HepG2 (cell line): ENCODE measurements around the gene JAG1. TPM values are rescaled to one million over a fixed set of nuclear protein-coding genes. Genes with fewer than 3 reads are reported as not detected.

Experiments used
- ATAC-seq: fragments of 200-7000 bp; cut with Tn5 transposase; 3 replicates; pipeline ENCODE4 v1.9.1; 2020; ENCODE audit warnings: mild to moderate bottlenecking, moderate library complexity
- BruUV-seq: library from RNA; stranded (reverse); fragments of 400-500 nt; replicated peaks from 2 replicates; lab custom pipeline; 2021; lab: Mats Ljungman, UMichigan
- CTCF ChIA-PET: fragments of 300-600 bp; formaldehyde crosslinking; extraction: SDS; loops from one replicate; lab custom pipeline; 2021; ENCODE audit warnings: low total read pairs, inconsistent platforms, low intra/inter-chr PET ratio; lab: Yijun Ruan, JAX
- POLR2A ChIA-PET: fragments of 350-600 bp; sonication (Branson Sonifier 250); formaldehyde crosslinking; loops from one replicate; lab custom pipeline; 2020; ENCODE audit warnings: antibody characterized with exemption, inconsistent platforms; lab: Yijun Ruan, JAX
- DNase-seq: peaks from one replicate; pipeline ENCODE4 v3.0.0-alpha.2; 2015; ENCODE audit warnings: low spot score
- FAIRE-seq: peaks from 3 replicates; lab custom pipeline; 2011; peaks lifted over from hg19 to GRCh38; lab: Jason Lieb, UNC
- H2AFZ ChIP-seq: one replicate; pipeline ENCODE4 v1.6.1; 2011; ENCODE audit warnings: low read length, inconsistent platforms
- H3K27ac ChIP-seq: fragments of 300-600 bp; 3 replicates; pipeline ENCODE4 v1.8.0; 2011; ENCODE audit warnings: mixed run types, mild to moderate bottlenecking, mixed read lengths, low read length, inconsistent platforms; ENCODE audit not compliant: insufficient read depth; ENCODE audit errors: extremely low read length
- H3K27me3 ChIP-seq, 2 experiments: fragments of 200-600 bp in 1 of 2; 2 replicates in 1 of 2; 3 replicates in 1 of 2; pipeline versions ENCODE4 v1.6.0 to v1.8.0; 2011; ENCODE audit warnings: low read length in 2 of 2, mild to moderate bottlenecking in 2 of 2, moderate library complexity in 2 of 2, inconsistent platforms in 1 of 2; ENCODE audit not compliant: insufficient read depth in 2 of 2, control insufficient read depth in 1 of 2
- H3K36me3 ChIP-seq, 2 experiments: fragments of 200-600 bp in 1 of 2; replicated peaks in 1 of 2; 2 replicates in 1 of 2; 3 replicates in 1 of 2; pipeline versions ENCODE4 v1.5.1 to v1.8.0; 2011; ENCODE audit warnings: low read length in 2 of 2, inconsistent platforms in 1 of 2; ENCODE audit not compliant: insufficient read depth in 2 of 2, control insufficient read depth in 1 of 2
- H3K4me1 ChIP-seq: 2 replicates; pipeline ENCODE4 v1.5.1; 2012; ENCODE audit warnings: low read length, inconsistent platforms; ENCODE audit not compliant: insufficient read depth
- H3K4me2 ChIP-seq: 2 replicates; pipeline ENCODE4 v1.6.0; 2011; ENCODE audit warnings: low read depth, low read length, inconsistent platforms
- H3K4me3 ChIP-seq, 3 experiments: fragments of 200-600 bp in 1 of 3; sonication (generic), shearing (Covaris generic) in 1 of 3; replicated peaks in 1 of 3; 2 replicates each; pipeline ENCODE4 v1.5.1; 2011 to 2016; ENCODE audit warnings: low read length in 3 of 3, inconsistent platforms in 2 of 3, low read depth in 2 of 3, mild to moderate bottlenecking in 2 of 3, control low read depth in 1 of 3, mixed read lengths in 1 of 3; ENCODE audit not compliant: insufficient read depth in 1 of 3
- H3K79me2 ChIP-seq: one replicate; pipeline ENCODE4 v1.6.1; 2011; ENCODE audit warnings: low read length, inconsistent platforms; ENCODE audit not compliant: insufficient read depth
- H3K9ac ChIP-seq: 2 replicates; pipeline ENCODE4 v1.6.0; 2011; ENCODE audit warnings: mild to moderate bottlenecking, low read depth, low read length, inconsistent platforms; ENCODE audit not compliant: insufficient read depth
- H3K9me3 ChIP-seq: 2 replicates; pipeline ENCODE4 v1.5.1; 2012; ENCODE audit warnings: mild to moderate bottlenecking, low read length
- H4K20me1 ChIP-seq: 2 replicates; pipeline ENCODE4 v1.6.0; 2011; ENCODE audit warnings: inconsistent platforms, mild to moderate bottlenecking, low read length, moderate library complexity; ENCODE audit not compliant: insufficient read depth
- ATF5 ChIP-seq: sonication (generic); formaldehyde crosslinking; IDR thresholded peaks from 2 replicates; pipeline ENCODE4 v1.4.0; 2020; ENCODE audit warnings: mild to moderate bottlenecking, low read depth, missing genetic modification reagents
- CEBPB ChIP-seq: IDR thresholded peaks from 2 replicates; pipeline ENCODE4 v1.6.1; 2011; ENCODE audit warnings: low read depth, low read length, improper control_type of control experiment, borderline replicate concordance
- GFI1 ChIP-seq: sonication (generic); formaldehyde crosslinking; IDR thresholded peaks from 2 replicates; pipeline ENCODE4 v1.5.0; 2020; ENCODE audit warnings: missing genetic modification reagents, mild to moderate bottlenecking, borderline replicate concordance
- KLF12 ChIP-seq: sonication (generic); formaldehyde crosslinking; IDR thresholded peaks from 2 replicates; pipeline ENCODE4 v1.4.0; 2020; ENCODE audit warnings: missing genetic modification reagents, borderline replicate concordance
- NFKBIZ ChIP-seq: IDR thresholded peaks from 2 replicates; pipeline ENCODE4 v1.6.1; 2018; ENCODE audit warnings: missing genetic modification reagents, missing compliant biosample characterization
- NR3C1 ChIP-seq: sonication (generic); formaldehyde crosslinking; IDR thresholded peaks from 2 replicates; pipeline ENCODE4 v1.4.0; 2020; ENCODE audit warnings: missing genetic modification reagents
- SMARCC2 ChIP-seq: fragments of 450-650 bp; IDR thresholded peaks from 2 replicates; pipeline ENCODE4 v1.6.1; 2017; ENCODE audit warnings: antibody characterized with exemption, mild to moderate bottlenecking
- ZFP36L2 ChIP-seq: sonication (generic); formaldehyde crosslinking; IDR thresholded peaks from 2 replicates; pipeline ENCODE4 v1.4.0; 2020; ENCODE audit warnings: missing genetic modification reagents
- ZKSCAN5 ChIP-seq: sonication (generic); formaldehyde crosslinking; IDR thresholded peaks from 2 replicates; pipeline ENCODE4 v1.5.1; 2020; ENCODE audit warnings: mild to moderate bottlenecking, missing genetic modification reagents
- ZNF136 ChIP-seq: sonication (generic); formaldehyde crosslinking; IDR thresholded peaks from 2 replicates; pipeline ENCODE4 v1.8.1; 2022; ENCODE audit warnings: low read depth, mild to moderate bottlenecking, moderate library complexity, missing genetic modification reagents
- ZNF296 ChIP-seq: sonication (generic); formaldehyde crosslinking; conservative IDR thresholded peaks from 2 replicates; pipeline ENCODE4 v1.5.0; 2020; ENCODE audit warnings: mild to moderate bottlenecking, missing genetic modification reagents
- ZNF800 ChIP-seq: sonication (generic); formaldehyde crosslinking; IDR thresholded peaks from 2 replicates; pipeline ENCODE4 v1.4.0; 2020; ENCODE audit warnings: missing genetic modification reagents
- ZSCAN5A ChIP-seq: sonication (generic); formaldehyde crosslinking; IDR thresholded peaks from 2 replicates; pipeline ENCODE4 v1.8.0; 2022; ENCODE audit warnings: mild to moderate bottlenecking, missing genetic modification reagents, borderline replicate concordance
- WGBS: methylation state at CpG from one replicate; pipeline ENCODE4 v1.1.6; 2017; ENCODE audit warnings: low lambda C conversion rate; 5-methylcytosine and 5-hydroxymethylcytosine counted together
- in situ Hi-C: cut with HindIII; loops from 2 replicates; pipeline ENCODE4 v1.10.0; 2017; ENCODE audit warnings: low pct_unique_long_range_greater_than_20kb; ENCODE audit not compliant: extremely low pct_ligation_motif_present
- intact Hi-C: fragments of 100-400 bp; cut with micrococcal nuclease; formaldehyde crosslinking; loops from one replicate; pipeline ENCODE4 v1.10.0; 2022; ENCODE audit not compliant: unreplicated experiment
- polyA plus RNA-seq, 8 experiments: library from polyadenylated mRNA; depleted of rRNA in 3 of 8; stranded (reverse) in 7 of 8; unstranded in 1 of 8; fragments of >200 nt; fragmentation: Illumina TruSeq in 4 of 8; extraction: Trizol in 4 of 8; gene quantifications; 2 replicates each; pipeline versions ENCODE4 v1.2.1 to v1.2.3, GENCODE V29; 2011 to 2016; ENCODE audit warnings: low read depth in 4 of 8, missing spikeins in 1 of 8, mixed read lengths in 1 of 8; ENCODE audit not compliant: insufficient read depth in 1 of 8
- total RNA-seq, 5 experiments: library from RNA; depleted of rRNA; stranded (reverse); fragments of >200 nt; fragmentation: Illumina TruSeq; extraction: Trizol; gene quantifications; 2 replicates each; pipeline ENCODE4 v1.2.3, GENCODE V29; 2016; ENCODE audit warnings: low read depth in 1 of 5

JAG1 gene
- total and polyA plus RNA-seq, 2 of the 13 experiments (the other 11 are each of a cell fraction or from before 2014, with no cell fraction given): 47.1 to 56.3 TPM

- ATAC-seq: no peak
- WGBS: 93% methylated on average over 5 of the region's 5 CpGs
- CTCF ChIA-PET: no interaction called here
Measured at GRCh38 chr20:10610251-10610650, 63.5 kb downstream of the JAG1 start.

More at GRCh38 chr20:10610251-10610650, 63.5 kb downstream of the JAG1 start:
- TF ChIP-seq ZNF136 (CRISPR knock-in tag): no peak
- TF ChIP-seq NFKBIZ (CRISPR knock-in tag): no peak
- no peak for TF ChIP-seq NR3C1 (CRISPR knock-in tag)
- no peak for TF ChIP-seq ZNF800
- no peak for TF ChIP-seq ZNF296 (CRISPR knock-in tag)
- no peak for TF ChIP-seq KLF12
- no peak for TF ChIP-seq ZKSCAN5
- no peak for TF ChIP-seq SMARCC2
- TF ChIP-seq CEBPB: no peak
- TF ChIP-seq ZFP36L2: no peak
- TF ChIP-seq GFI1 (CRISPR knock-in tag): no peak
- no peak for TF ChIP-seq ZSCAN5A (CRISPR knock-in tag)
- no peak for TF ChIP-seq ATF5 (CRISPR knock-in tag)
- FAIRE-seq (no peak), DNase-seq (no peak)
- Histone ChIP-seq H2AFZ (no peak overlapping the region), H4K20me1 (no peaks in the 10 kb centered on the region), H3K9me3 (no peaks in the 10 kb centered on the region), H3K27ac (no peak overlapping the region), H3K4me2 (no peak overlapping the region), H3K4me3 (no peak overlapping the region), H3K9ac (no peak overlapping the region), H3K4me1 (peaks cover 6% of the 10 kb centered on the region), H3K79me2 (no peaks in the 10 kb centered on the region), H3K27me3 (no peaks in the 10 kb centered on the region), H3K36me3 (peaks cover 0 to 6% of the 10 kb centered on the region in 2 experiments; a peak in 3 of 5 replicates)
- intact Hi-C loops (no loop called here), in situ Hi-C loops (no loop called here)
- no TSS peak for BruUV-seq
- POLR2A ChIA-PET: no interaction called here
